PFSK-1 (cell line): ENCODE results near the gene ZC3H12A.

Experiments used
- FOXP2 ChIP-seq: optimal IDR thresholded peaks from 2 replicates; pipeline ENCODE3; 2011; ENCODE audit warnings: borderline replicate concordance, control low read depth, inconsistent platforms; ENCODE audit not compliant: insufficient read depth; ENCODE audit errors: extremely low read length, extremely low read depth
- POLR2AphosphoS5 ChIP-seq: IDR thresholded peaks from 2 replicates; pipeline ENCODE4 v1.6.1; 2012; ENCODE audit warnings: low read depth, mild to moderate bottlenecking, control low read depth, low read length, moderate library complexity
- SIN3A ChIP-seq: IDR thresholded peaks from 2 replicates; pipeline ENCODE4 v1.6.1; 2012; ENCODE audit warnings: mild to moderate bottlenecking, low read length, moderate library complexity, borderline replicate concordance; ENCODE audit not compliant: insufficient read depth
- TAF1 ChIP-seq: IDR thresholded peaks from 2 replicates; pipeline ENCODE4 v1.6.1; 2012; ENCODE audit warnings: low read length, control low read depth, borderline replicate concordance; ENCODE audit not compliant: insufficient read depth
- TF ChIP-seq, protein P1 (sequence below), 2 experiments: IDR thresholded peaks; 2 replicates each; pipeline versions ENCODE4 v1.6.1 to v1.8.0; 2011 to 2012; ENCODE audit warnings: low read depth in 2 of 2, low read length in 2 of 2, control low read depth in 1 of 2, inconsistent platforms in 1 of 2, mild to moderate bottlenecking in 1 of 2, moderate library complexity in 1 of 2; ENCODE audit not compliant: insufficient read depth in 1 of 2

The ZC3H12A gene

DNA sequence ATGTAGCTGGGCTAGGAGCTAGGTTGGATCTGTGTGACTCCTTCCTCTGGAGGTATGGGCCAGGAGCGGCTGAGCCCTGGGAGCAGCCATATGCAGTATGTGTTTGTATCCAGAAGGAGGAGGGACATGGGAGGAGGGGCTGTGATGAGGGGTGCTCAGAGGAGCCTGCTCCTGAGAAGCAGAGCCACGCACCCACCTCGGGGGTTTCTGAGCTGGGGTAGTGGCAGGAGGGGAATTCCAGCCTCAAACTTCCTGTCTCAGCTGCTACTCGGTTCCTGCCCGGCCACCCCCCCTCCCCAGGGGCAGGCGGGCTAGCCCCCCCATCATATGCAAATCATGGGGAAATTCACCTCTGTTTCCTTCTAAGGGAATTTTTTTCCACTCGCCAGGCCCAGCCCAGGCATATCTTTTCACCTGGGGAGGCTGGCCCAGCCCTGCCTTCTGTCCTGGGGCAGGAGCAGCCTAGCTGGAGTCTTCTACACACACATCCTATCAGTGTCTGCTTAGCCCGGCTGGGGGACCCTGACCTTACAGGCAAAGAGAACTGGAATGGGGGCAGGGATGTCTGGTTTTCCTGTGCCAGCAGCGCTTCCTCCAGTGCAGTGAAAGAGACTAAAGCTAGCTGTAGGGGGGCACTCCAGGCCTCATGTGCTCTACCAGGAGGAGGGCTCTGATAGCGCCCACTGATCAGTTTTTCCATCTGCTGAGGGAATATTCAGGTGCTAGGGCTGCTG, 3.0 kb downstream of the ZC3H12A start:
- TF ChIP-seq POLR2AphosphoS5 (no peak), FOXP2 (no peak), SIN3A (peak; percentile 39; the same call in 1 of the 2 replicates), TAF1 (0 out of 2 replicates have a peak, but pooled peaks have one; percentile 18)

DNA sequence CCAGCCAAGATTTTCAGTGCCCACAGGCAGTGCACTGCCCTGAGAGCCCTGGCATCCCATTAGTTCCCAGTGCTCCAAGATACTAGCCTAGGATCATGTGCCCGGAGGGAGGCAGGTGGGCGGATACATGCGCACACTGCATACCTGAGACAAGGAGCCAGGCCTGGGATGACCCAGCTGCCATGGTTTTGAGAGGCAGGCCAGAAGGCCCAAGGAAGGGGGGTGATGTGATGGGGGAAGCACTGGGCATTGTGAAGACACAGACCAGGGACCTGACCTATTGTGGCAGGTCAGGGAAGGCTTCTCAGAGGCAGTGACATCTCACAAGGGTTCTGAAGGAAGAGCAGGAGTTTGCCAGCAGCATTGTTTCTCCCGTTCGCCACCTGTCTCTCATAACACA, 3.6 kb downstream of the ZC3H12A start:
- TF ChIP-seq, protein P1, sequence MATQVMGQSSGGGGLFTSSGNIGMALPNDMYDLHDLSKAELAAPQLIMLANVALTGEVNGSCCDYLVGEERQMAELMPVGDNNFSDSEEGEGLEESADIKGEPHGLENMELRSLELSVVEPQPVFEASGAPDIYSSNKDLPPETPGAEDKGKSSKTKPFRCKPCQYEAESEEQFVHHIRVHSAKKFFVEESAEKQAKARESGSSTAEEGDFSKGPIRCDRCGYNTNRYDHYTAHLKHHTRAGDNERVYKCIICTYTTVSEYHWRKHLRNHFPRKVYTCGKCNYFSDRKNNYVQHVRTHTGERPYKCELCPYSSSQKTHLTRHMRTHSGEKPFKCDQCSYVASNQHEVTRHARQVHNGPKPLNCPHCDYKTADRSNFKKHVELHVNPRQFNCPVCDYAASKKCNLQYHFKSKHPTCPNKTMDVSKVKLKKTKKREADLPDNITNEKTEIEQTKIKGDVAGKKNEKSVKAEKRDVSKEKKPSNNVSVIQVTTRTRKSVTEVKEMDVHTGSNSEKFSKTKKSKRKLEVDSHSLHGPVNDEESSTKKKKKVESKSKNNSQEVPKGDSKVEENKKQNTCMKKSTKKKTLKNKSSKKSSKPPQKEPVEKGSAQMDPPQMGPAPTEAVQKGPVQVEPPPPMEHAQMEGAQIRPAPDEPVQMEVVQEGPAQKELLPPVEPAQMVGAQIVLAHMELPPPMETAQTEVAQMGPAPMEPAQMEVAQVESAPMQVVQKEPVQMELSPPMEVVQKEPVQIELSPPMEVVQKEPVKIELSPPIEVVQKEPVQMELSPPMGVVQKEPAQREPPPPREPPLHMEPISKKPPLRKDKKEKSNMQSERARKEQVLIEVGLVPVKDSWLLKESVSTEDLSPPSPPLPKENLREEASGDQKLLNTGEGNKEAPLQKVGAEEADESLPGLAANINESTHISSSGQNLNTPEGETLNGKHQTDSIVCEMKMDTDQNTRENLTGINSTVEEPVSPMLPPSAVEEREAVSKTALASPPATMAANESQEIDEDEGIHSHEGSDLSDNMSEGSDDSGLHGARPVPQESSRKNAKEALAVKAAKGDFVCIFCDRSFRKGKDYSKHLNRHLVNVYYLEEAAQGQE (IDR thresholded peaks at IDR 0.05; ENCODE audit: insufficient read depth in 1 of 2, low read depth in 2 of 2, low read length in 2 of 2) = no peak
- no peak for TF ChIP-seq TAF1
- no peak for TF ChIP-seq FOXP2
- TF ChIP-seq POLR2AphosphoS5 = no peak
- no peak for TF ChIP-seq SIN3A

DNA sequence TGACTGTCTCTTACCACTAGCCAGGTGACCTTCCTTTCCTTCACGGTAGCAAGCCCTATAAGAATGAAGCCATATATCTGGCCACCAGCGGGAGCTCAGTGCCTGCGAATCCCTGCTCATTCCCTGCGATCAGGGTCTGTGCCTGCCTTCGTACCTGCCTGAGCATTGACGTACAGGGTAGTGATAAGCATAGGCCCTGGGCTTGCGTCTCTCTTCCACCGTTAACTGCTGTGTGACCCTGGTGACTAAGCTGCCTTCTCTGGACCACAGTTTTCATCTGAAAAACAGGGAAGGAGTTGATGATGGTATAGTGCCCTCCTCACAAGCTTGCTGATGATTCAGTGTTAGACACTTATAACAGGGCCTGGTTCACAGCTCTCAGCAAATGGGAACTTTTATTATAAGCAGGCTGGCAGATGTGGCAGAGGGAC, 4.1 kb downstream of the ZC3H12A start:
- TF ChIP-seq, protein P1 (IDR thresholded peaks at IDR 0.05; ENCODE audit: insufficient read depth in 1 of 2, low read depth in 2 of 2, low read length in 2 of 2) = no peak
- TF ChIP-seq POLR2AphosphoS5 (no peak), TAF1 (no peak), SIN3A (no peak), FOXP2 (no peak)

DNA sequence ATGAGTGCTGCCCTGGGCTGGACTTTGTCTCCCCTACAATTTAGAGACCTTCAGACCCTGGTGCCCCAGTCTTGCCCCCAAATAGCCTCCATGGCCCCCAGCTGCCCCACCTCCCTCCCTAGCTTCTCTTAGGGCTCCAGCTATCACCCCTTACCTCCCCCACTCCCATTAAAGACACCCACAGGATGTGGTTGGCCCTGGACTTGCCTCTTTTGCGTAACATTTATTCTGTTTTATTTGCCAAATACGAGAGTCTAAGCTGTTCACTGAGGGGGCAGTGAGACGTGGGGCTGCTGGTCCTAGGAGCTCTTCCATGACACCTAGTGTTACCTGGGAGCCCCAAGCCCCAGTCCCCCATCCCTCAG, 4.5 kb downstream of the ZC3H12A start:
- TF ChIP-seq FOXP2 (no peak), TAF1 (no peak), SIN3A (no peak), POLR2AphosphoS5 (no peak)
- TF ChIP-seq, protein P1 (IDR thresholded peaks at IDR 0.05; ENCODE audit: insufficient read depth in 1 of 2, low read depth in 2 of 2, low read length in 2 of 2) = no peak

DNA sequence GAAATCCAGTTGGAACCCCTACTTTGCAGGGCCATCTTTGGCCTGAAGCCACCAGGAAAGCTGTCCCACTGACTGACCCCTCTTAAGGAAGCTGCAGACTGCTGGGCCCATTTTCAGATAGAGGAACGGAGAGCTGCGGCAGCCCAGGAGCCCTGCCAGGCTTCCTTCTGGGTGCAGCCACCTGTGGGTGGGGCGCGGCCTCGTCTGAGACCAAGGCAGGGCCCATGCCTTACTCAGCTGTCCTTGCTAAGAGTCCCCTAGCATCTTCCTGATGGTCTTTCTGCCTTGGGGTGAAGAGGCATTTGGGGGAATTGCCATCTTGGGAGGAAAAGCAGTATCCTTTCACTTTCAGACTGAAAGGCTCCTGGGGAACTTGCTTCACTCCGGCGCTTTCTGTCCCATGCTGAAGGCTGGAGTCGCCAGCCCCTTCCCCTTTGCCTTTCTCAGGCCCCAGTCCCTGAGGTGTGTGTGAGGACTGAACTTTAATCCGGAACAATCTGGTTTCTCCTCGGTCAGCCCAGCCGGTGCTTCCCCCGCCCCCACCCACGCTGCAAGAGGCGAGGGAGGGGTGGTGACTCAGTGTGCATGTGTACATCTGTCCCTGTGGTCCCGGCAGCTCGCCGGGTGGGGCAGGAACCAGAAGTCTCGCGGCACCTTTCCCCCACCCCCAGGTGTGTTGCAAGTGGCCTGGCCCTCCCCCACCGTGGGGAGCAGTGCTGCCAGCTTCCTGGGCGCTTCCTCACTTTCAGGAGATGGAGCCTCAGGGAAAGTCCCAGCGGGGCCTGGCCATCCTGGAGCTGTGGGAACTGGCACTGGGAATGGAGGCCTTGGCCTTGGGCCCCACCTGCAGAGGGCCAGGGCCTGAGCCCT, 5.1 kb downstream of the ZC3H12A start:
- no peak for TF ChIP-seq POLR2AphosphoS5
- TF ChIP-seq SIN3A = peak; percentile 30; the same call in 1 of the 2 replicates
- TF ChIP-seq TAF1 = no peak
- peak; percentile 64 for TF ChIP-seq FOXP2
- TF ChIP-seq, protein P1 (IDR thresholded peaks at IDR 0.05; ENCODE audit: insufficient read depth in 1 of 2, low read depth in 2 of 2, low read length in 2 of 2) = no peak
